WTC11 (cell line): ENCODE results near the gene FBXO45. TPM values are rescaled to one million over a fixed set of nuclear protein-coding genes. Genes with fewer than 3 reads are reported as not detected.
"Not testable (repeated sequence)": the region's sequence is repeated elsewhere in the genome, so short reads cannot be mapped to it uniquely, and the experiment has no call there.

Experiments
- ATAC-seq: fragments of 200-7000 bp; cut with Tn5 transposase; 2 replicates; pipeline ENCODE4 v1.10.0; 2021; ENCODE audit warnings: mild to moderate bottlenecking, moderate library complexity
- CTCF ChIA-PET: fragments of 300-600 bp; sonication (Branson Sonifier 250); formaldehyde crosslinking; loops from one replicate; lab custom pipeline; 2021; ENCODE audit warnings: antibody characterized with exemption; lab: Charles Lee
- POLR2A ChIA-PET: fragments of 350-600 bp; sonication (Branson Sonifier 250); formaldehyde crosslinking; loops from one replicate; lab custom pipeline; 2021; ENCODE audit warnings: antibody characterized with exemption; lab: Charles Lee
- DNase-seq: peaks from one replicate; pipeline ENCODE4 v3.0.0; 2021; ENCODE audit warnings: low spot score
- H3K27ac Mint-ChIP-seq: 2 replicates; pipeline ENCODE4 v1.8.0; 2021; ENCODE audit warnings: mixed read lengths
- H3K27me3 Mint-ChIP-seq: 2 replicates; pipeline ENCODE4 v1.8.0; 2021; ENCODE audit warnings: low read depth, mild to moderate bottlenecking, moderate library complexity, mixed read lengths
- H3K36me3 Mint-ChIP-seq: 2 replicates; pipeline ENCODE4 v1.8.0; 2021; ENCODE audit warnings: mixed read lengths
- H3K4me1 Mint-ChIP-seq: 2 replicates; pipeline ENCODE4 v1.8.0; 2022; ENCODE audit warnings: mixed read lengths
- H3K4me3 Mint-ChIP-seq: 2 replicates; pipeline ENCODE4 v1.8.0; 2021; ENCODE audit warnings: mild to moderate bottlenecking, moderate library complexity, mixed read lengths
- H3K9me3 Mint-ChIP-seq: 2 replicates; pipeline ENCODE4 v1.8.0; 2021; ENCODE audit warnings: mixed read lengths
- ESRRA ChIP-seq: sonication (generic); formaldehyde crosslinking; IDR thresholded peaks from 2 replicates; pipeline ENCODE4 v1.8.1; 2022; ENCODE audit warnings: mild to moderate bottlenecking, missing genetic modification reagents, borderline replicate concordance
- GTF2I ChIP-seq: fragments of 250-450 bp; sonication (Bioruptor Pico); conservative IDR thresholded peaks from 2 replicates; pipeline ENCODE4 v1.4.0; 2021; ENCODE audit warnings: mild to moderate bottlenecking
- JUN ChIP-seq: sonication (generic); formaldehyde crosslinking; IDR thresholded peaks from 2 replicates; pipeline ENCODE4 v1.8.0; 2023; ENCODE audit warnings: mild to moderate bottlenecking, missing genetic modification reagents
- NFE2L1 ChIP-seq: sonication (generic); formaldehyde crosslinking; IDR thresholded peaks from 2 replicates; pipeline ENCODE4 v1.8.1; 2023; ENCODE audit warnings: missing genetic modification reagents
- NFYB ChIP-seq: sonication (generic); formaldehyde crosslinking; conservative IDR thresholded peaks from 2 replicates; pipeline ENCODE4 v1.8.0; 2022; ENCODE audit warnings: low read depth, missing genetic modification reagents
- PRRX2 ChIP-seq: fragments of 250-450 bp; sonication (Bioruptor Pico); IDR thresholded peaks from 2 replicates; pipeline ENCODE4 v1.8.0; 2021; ENCODE audit warnings: mild to moderate bottlenecking
- RELA ChIP-seq: sonication (generic); formaldehyde crosslinking; IDR thresholded peaks from 2 replicates; pipeline ENCODE4 v1.8.1; 2022; ENCODE audit warnings: missing genetic modification reagents, mild to moderate bottlenecking, borderline replicate concordance
- SMAD3 ChIP-seq: sonication (generic); formaldehyde crosslinking; IDR thresholded peaks from 2 replicates; pipeline ENCODE4 v1.8.0; 2022; ENCODE audit warnings: missing genetic modification reagents, mild to moderate bottlenecking, borderline replicate concordance
- TEAD1 ChIP-seq: sonication (generic); formaldehyde crosslinking; IDR thresholded peaks from 2 replicates; pipeline ENCODE4 v1.8.0; 2022; ENCODE audit warnings: mild to moderate bottlenecking, missing genetic modification reagents
- ZNF121 ChIP-seq: sonication (generic); formaldehyde crosslinking; IDR thresholded peaks from 2 replicates; pipeline ENCODE4 v1.8.0; 2023; ENCODE audit warnings: missing genetic modification reagents
- ZNF138 ChIP-seq: sonication (generic); formaldehyde crosslinking; conservative IDR thresholded peaks from 2 replicates; pipeline ENCODE4 v1.8.1; 2022; ENCODE audit warnings: mild to moderate bottlenecking, moderate library complexity, missing genetic modification reagents
- ZNF396 ChIP-seq: fragments of 250-450 bp; sonication (Bioruptor Pico); IDR thresholded peaks from 2 replicates; pipeline ENCODE4 v1.8.0; 2021; ENCODE audit warnings: mild to moderate bottlenecking, moderate library complexity, borderline replicate concordance
- ZNF423 ChIP-seq: fragments of 250-450 bp; sonication (Bioruptor Pico); IDR thresholded peaks from 2 replicates; pipeline ENCODE4 v2.1.2; 2022; ENCODE audit warnings: mild to moderate bottlenecking, moderate library complexity
- total RNA-seq: library from RNA; stranded (reverse); gene quantifications from 3 replicates; pipeline ENCODE4 v1.2.3, GENCODE V29; 2021
- TF ChIP-seq, protein P1 (sequence below): sonication (generic); formaldehyde crosslinking; IDR thresholded peaks from 2 replicates; pipeline ENCODE4 v1.8.1; 2022; ENCODE audit warnings: missing genetic modification reagents, borderline replicate concordance
- TF ChIP-seq, protein P2 (sequence below): sonication (generic); formaldehyde crosslinking; IDR thresholded peaks from 2 replicates; pipeline ENCODE4 v1.8.1; 2023; ENCODE audit warnings: mild to moderate bottlenecking, missing genetic modification reagents
- TF ChIP-seq, protein P3 (sequence below): fragments of 250-450 bp; sonication (Bioruptor Pico); IDR thresholded peaks from 2 replicates; pipeline ENCODE4 v1.9.0; 2021; ENCODE audit warnings: mild to moderate bottlenecking
- TF ChIP-seq, protein P4 (sequence below): sonication (generic); formaldehyde crosslinking; IDR thresholded peaks from 2 replicates; pipeline ENCODE4 v1.8.0; 2023; ENCODE audit warnings: missing genetic modification reagents, mild to moderate bottlenecking, borderline replicate concordance
- TF ChIP-seq, protein P5 (sequence below): sonication (generic); formaldehyde crosslinking; IDR thresholded peaks from 2 replicates; pipeline ENCODE4 v1.8.0; 2022; ENCODE audit warnings: mild to moderate bottlenecking, missing genetic modification reagents
- TF ChIP-seq, protein P6 (sequence below): sonication (generic); formaldehyde crosslinking; IDR thresholded peaks from 2 replicates; pipeline ENCODE4 v1.8.1; 2022; ENCODE audit warnings: low read depth, missing genetic modification reagents, borderline replicate concordance

FBXO45 gene
- total RNA-seq, 1 experiment from 2014 or later: 15.4 TPM

DNA sequence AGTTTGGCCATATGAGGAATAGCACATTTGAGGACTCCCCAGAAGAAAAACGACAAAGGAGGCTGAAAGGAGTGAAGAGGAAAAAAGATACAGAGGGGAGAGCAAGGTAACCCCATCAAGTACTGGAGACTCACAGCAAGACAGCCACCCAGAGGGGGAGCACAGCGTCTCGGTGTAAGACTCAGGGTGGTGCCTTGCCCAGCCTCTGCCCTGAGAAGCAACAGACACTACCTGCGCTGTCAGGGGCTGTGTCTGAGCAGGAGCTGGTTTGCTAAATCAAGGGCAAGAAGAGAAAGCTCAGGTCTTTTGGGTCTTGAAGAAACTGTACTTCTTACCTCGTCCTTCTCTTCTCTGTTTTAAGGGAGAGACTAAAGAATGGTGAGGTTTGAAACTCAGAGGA is 27.9 kb downstream of the FBXO45 start:
- ATAC-seq (peak; percentile 66), DNase-seq (no peak)
- no peaks in the 10 kb centered on the region for H3K4me1 Mint-ChIP-seq
- H3K9me3 Mint-ChIP-seq: no peaks in the 10 kb centered on the region
- H3K4me3 Mint-ChIP-seq: no peak overlapping the region
- ChIA-PET CTCF (no interaction called here), POLR2A (no interaction called here)
- no peaks in the 10 kb centered on the region for H3K27me3 Mint-ChIP-seq
- TF ChIP-seq, protein P1, sequence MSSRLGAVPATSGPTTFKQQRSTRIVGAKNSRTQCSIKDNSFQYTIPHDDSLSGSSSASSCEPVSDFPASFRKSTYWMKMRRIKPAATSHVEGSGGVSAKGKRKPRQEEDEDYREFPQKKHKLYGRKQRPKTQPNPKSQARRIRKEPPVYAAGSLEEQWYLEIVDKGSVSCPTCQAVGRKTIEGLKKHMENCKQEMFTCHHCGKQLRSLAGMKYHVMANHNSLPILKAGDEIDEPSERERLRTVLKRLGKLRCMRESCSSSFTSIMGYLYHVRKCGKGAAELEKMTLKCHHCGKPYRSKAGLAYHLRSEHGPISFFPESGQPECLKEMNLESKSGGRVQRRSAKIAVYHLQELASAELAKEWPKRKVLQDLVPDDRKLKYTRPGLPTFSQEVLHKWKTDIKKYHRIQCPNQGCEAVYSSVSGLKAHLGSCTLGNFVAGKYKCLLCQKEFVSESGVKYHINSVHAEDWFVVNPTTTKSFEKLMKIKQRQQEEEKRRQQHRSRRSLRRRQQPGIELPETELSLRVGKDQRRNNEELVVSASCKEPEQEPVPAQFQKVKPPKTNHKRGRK (CRISPR knock-in tag): no peak
- no peak for TF ChIP-seq PRRX2 (CRISPR knock-in tag)
- TF ChIP-seq, protein P2, sequence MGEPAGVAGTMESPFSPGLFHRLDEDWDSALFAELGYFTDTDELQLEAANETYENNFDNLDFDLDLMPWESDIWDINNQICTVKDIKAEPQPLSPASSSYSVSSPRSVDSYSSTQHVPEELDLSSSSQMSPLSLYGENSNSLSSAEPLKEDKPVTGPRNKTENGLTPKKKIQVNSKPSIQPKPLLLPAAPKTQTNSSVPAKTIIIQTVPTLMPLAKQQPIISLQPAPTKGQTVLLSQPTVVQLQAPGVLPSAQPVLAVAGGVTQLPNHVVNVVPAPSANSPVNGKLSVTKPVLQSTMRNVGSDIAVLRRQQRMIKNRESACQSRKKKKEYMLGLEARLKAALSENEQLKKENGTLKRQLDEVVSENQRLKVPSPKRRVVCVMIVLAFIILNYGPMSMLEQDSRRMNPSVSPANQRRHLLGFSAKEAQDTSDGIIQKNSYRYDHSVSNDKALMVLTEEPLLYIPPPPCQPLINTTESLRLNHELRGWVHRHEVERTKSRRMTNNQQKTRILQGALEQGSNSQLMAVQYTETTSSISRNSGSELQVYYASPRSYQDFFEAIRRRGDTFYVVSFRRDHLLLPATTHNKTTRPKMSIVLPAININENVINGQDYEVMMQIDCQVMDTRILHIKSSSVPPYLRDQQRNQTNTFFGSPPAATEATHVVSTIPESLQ: no peak
- TF ChIP-seq NFE2L1: no peak
- no peak for TF ChIP-seq ZNF423
- TF ChIP-seq, protein P3, sequence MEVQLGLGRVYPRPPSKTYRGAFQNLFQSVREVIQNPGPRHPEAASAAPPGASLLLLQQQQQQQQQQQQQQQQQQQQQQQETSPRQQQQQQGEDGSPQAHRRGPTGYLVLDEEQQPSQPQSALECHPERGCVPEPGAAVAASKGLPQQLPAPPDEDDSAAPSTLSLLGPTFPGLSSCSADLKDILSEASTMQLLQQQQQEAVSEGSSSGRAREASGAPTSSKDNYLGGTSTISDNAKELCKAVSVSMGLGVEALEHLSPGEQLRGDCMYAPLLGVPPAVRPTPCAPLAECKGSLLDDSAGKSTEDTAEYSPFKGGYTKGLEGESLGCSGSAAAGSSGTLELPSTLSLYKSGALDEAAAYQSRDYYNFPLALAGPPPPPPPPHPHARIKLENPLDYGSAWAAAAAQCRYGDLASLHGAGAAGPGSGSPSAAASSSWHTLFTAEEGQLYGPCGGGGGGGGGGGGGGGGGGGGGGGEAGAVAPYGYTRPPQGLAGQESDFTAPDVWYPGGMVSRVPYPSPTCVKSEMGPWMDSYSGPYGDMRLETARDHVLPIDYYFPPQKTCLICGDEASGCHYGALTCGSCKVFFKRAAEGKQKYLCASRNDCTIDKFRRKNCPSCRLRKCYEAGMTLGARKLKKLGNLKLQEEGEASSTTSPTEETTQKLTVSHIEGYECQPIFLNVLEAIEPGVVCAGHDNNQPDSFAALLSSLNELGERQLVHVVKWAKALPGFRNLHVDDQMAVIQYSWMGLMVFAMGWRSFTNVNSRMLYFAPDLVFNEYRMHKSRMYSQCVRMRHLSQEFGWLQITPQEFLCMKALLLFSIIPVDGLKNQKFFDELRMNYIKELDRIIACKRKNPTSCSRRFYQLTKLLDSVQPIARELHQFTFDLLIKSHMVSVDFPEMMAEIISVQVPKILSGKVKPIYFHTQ (CRISPR knock-in tag): no peak
- TF ChIP-seq, protein P4, sequence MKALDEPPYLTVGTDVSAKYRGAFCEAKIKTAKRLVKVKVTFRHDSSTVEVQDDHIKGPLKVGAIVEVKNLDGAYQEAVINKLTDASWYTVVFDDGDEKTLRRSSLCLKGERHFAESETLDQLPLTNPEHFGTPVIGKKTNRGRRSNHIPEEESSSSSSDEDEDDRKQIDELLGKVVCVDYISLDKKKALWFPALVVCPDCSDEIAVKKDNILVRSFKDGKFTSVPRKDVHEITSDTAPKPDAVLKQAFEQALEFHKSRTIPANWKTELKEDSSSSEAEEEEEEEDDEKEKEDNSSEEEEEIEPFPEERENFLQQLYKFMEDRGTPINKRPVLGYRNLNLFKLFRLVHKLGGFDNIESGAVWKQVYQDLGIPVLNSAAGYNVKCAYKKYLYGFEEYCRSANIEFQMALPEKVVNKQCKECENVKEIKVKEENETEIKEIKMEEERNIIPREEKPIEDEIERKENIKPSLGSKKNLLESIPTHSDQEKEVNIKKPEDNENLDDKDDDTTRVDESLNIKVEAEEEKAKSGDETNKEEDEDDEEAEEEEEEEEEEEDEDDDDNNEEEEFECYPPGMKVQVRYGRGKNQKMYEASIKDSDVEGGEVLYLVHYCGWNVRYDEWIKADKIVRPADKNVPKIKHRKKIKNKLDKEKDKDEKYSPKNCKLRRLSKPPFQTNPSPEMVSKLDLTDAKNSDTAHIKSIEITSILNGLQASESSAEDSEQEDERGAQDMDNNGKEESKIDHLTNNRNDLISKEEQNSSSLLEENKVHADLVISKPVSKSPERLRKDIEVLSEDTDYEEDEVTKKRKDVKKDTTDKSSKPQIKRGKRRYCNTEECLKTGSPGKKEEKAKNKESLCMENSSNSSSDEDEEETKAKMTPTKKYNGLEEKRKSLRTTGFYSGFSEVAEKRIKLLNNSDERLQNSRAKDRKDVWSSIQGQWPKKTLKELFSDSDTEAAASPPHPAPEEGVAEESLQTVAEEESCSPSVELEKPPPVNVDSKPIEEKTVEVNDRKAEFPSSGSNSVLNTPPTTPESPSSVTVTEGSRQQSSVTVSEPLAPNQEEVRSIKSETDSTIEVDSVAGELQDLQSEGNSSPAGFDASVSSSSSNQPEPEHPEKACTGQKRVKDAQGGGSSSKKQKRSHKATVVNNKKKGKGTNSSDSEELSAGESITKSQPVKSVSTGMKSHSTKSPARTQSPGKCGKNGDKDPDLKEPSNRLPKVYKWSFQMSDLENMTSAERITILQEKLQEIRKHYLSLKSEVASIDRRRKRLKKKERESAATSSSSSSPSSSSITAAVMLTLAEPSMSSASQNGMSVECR: no peak
- no peak for TF ChIP-seq ZNF138 (CRISPR knock-in tag)
- TF ChIP-seq ZNF121 (CRISPR knock-in tag): no peak
- H3K27ac Mint-ChIP-seq: no peak overlapping the region; the same call in 1 of the 2 replicates
- no peaks in the 10 kb centered on the region for H3K36me3 Mint-ChIP-seq

DNA sequence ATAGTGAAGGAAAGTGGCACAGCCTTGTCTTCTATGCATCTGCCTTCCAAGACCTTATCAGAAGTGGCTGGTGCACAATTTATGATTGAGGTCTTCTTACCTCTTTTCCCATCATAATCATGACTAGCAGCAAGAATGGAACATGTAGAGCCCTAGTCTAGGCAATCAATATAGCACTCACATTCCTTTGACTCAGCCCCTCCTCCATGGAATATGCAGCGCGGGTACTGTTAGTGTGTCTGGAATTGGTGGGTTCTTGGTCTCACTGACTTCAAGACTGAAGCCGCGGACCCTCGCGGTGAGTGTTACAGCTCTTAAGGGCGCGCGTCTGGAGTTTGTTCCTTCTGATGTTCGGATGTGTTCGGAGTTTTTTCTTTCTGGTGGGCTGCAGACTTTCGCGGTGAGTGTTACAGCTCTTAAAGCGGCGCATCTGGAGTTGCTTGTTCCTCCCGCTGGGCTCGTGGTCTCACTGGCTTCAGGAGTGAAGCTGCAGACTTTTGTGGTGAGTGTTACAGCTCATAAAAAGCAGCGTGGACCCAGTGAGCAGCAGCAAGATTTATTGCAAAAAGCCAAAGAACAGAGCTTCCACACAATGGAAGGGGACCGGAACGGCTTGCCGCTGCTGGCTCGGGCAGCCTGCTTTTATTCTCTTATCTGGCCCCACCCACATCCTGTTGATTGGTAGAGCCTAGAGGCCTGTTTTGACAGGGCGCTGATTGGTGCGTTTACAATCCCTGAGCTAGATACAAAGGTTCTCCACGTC is 29.7 kb downstream of the FBXO45 start:
- not testable (repeated sequence) for H3K27ac Mint-ChIP-seq

DNA sequence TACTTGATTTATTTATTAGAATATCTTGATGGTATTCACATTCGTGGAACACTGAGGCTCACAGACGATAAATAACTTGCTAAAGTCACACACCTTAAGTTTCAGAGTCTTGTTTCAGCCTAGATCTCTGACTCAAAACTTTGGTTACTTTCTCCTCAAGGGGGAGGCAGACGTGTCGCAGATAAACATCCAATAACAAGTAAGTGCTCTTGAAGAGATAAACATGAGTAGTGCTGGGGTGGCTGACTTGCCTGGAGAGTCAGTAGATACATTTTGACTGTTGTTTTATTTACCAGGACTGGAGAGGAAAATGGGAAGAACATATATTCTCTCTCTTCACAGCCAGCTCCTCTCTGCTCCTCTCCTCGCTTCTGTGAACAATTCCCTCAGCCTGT is 31.3 kb downstream of the FBXO45 start:
- H3K4me3 Mint-ChIP-seq: no peak overlapping the region
- H3K27ac Mint-ChIP-seq: no peak overlapping the region
- no peaks in the 10 kb centered on the region for H3K4me1 Mint-ChIP-seq
- no peaks in the 10 kb centered on the region for H3K9me3 Mint-ChIP-seq
- H3K27me3 Mint-ChIP-seq: no peaks in the 10 kb centered on the region
- ChIA-PET POLR2A (no interaction called here), CTCF (no interaction called here)
- no peaks in the 10 kb centered on the region for H3K36me3 Mint-ChIP-seq
- DNase-seq (no peak), ATAC-seq (no peak)
- no peak for TF ChIP-seq TEAD1 (CRISPR knock-in tag)
- no peak for TF ChIP-seq RELA (CRISPR knock-in tag)
- no peak for TF ChIP-seq SMAD3 (CRISPR knock-in tag)
- no peak for TF ChIP-seq ESRRA (CRISPR knock-in tag)
- no peak for TF ChIP-seq GTF2I
- TF ChIP-seq, protein P5, sequence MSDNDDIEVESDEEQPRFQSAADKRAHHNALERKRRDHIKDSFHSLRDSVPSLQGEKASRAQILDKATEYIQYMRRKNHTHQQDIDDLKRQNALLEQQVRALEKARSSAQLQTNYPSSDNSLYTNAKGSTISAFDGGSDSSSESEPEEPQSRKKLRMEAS (CRISPR knock-in tag): no peak
- no peak for TF ChIP-seq JUN (CRISPR knock-in tag)
- no peak for TF ChIP-seq ZNF396
- TF ChIP-seq, protein P6, sequence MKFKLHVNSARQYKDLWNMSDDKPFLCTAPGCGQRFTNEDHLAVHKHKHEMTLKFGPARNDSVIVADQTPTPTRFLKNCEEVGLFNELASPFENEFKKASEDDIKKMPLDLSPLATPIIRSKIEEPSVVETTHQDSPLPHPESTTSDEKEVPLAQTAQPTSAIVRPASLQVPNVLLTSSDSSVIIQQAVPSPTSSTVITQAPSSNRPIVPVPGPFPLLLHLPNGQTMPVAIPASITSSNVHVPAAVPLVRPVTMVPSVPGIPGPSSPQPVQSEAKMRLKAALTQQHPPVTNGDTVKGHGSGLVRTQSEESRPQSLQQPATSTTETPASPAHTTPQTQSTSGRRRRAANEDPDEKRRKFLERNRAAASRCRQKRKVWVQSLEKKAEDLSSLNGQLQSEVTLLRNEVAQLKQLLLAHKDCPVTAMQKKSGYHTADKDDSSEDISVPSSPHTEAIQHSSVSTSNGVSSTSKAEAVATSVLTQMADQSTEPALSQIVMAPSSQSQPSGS (CRISPR knock-in tag): no peak

More for the DNA sequence above, 29.7 kb downstream of the FBXO45 start:
- H3K36me3 Mint-ChIP-seq, H3K9me3 Mint-ChIP-seq, H3K4me1 Mint-ChIP-seq, ATAC-seq, POLR2A ChIA-PET, H3K4me3 Mint-ChIP-seq, DNase-seq, H3K27me3 Mint-ChIP-seq: not testable (repeated sequence)
- peak; percentile 57 for TF ChIP-seq NFYB (CRISPR knock-in tag)
- CTCF ChIA-PET: interaction anchor here (0.5 to 1.9 kb wide), 3 partner anchors 11 to 259 kb away, joined by 4 to 12 read pairs (median 5); no protein-coding TSS in a partner anchor
